ENCODE measurements around the gene BMPR1B.
A peak's percentile ranks its signal among the peaks of the same experiment; 100 is the strongest.
"Not testable (repeated sequence)": the region's sequence is repeated elsewhere in the genome, so short reads cannot be mapped to it uniquely, and the experiment has no call there.

Gene BMPR1B

GRCh38 chr4:95122001-95122400, 364.2 kb downstream of the BMPR1B start:
- no peak for TF ChIP-seq CTCF (conservative IDR thresholded peaks at IDR 0.05; ENCODE audit: low read depth, low read length)
- DNase-seq (ENCODE audit: low read depth): no peak
- no peak overlapping the region for H3K4me3 ChIP-seq (ENCODE audit: low read depth, low read length)

- peak; percentile 82 for TF ChIP-seq CTCF (conservative IDR thresholded peaks at IDR 0.05; ENCODE audit: low read depth, low read length)
- DNase-seq (ENCODE audit: low read depth): peak; percentile 89
- H3K4me3 ChIP-seq (ENCODE audit: low read depth, low read length): no peak overlapping the region
These were observed 367.2 kb downstream of the BMPR1B start for GRCh38 chr4:95124906-95125504.

- DNase-seq (ENCODE audit: low read depth): peak; percentile 30
- H3K4me3 ChIP-seq (ENCODE audit: low read depth, low read length): no peak overlapping the region
- TF ChIP-seq CTCF (conservative IDR thresholded peaks at IDR 0.05; ENCODE audit: low read depth, low read length): no peak
These were observed 371.3 kb downstream of the BMPR1B start for GRCh38 chr4:95129031-95129430.

- DNase-seq (ENCODE audit: low read depth): peak; percentile 100
- no peak for TF ChIP-seq CTCF (conservative IDR thresholded peaks at IDR 0.05; ENCODE audit: low read depth, low read length)
- peak overlapping the region; percentile 20 for H3K4me3 ChIP-seq (ENCODE audit: low read depth, low read length)
These were observed 372.1 kb downstream of the BMPR1B start for GRCh38 chr4:95129821-95130311.

- not testable (repeated sequence) for H3K4me3 ChIP-seq (ENCODE audit: low read depth, low read length); DNase-seq (ENCODE audit: low read depth)
These were observed 376.3 kb downstream of the BMPR1B start for GRCh38 chr4:95134016-95134415.

- H3K4me3 ChIP-seq (ENCODE audit: low read depth, low read length); DNase-seq (ENCODE audit: low read depth): not testable (repeated sequence)
These were observed 381.7 kb downstream of the BMPR1B start for GRCh38 chr4:95139424-95139823.

- no peak for DNase-seq (ENCODE audit: low read depth)
- no peak for TF ChIP-seq CTCF (conservative IDR thresholded peaks at IDR 0.05; ENCODE audit: low read depth, low read length)
- no peak overlapping the region for H3K4me3 ChIP-seq (ENCODE audit: low read depth, low read length)
These were observed 383.6 kb downstream of the BMPR1B start for GRCh38 chr4:95141361-95141760.

- DNase-seq (ENCODE audit: low read depth): peak; percentile 39
- H3K4me3 ChIP-seq (ENCODE audit: low read depth, low read length): no peak overlapping the region
- TF ChIP-seq CTCF (conservative IDR thresholded peaks at IDR 0.05; ENCODE audit: low read depth, low read length): peak; percentile 30
These were observed 385.2 kb downstream of the BMPR1B start for GRCh38 chr4:95142932-95143331.

Data from choroid plexus epithelial cell (primary cell).